Femur (tissue), 1 donor: ENCODE measurements around the gene FLRT3.
A peak's percentile ranks its signal among the peaks of the same experiment; 100 is the strongest.

Experiments used
- DNase-seq: peaks from one replicate; pipeline ENCODE4 v3.0.0-alpha.2; 2017

FLRT3 gene

GRCh38 chr20:14337400-14338171 is at the start of gene FLRT3:
FLRT3 (minus strand) TSS chr20:14337612; CDS start chr20:14327506, 10,106 bp downstream.
- peak; percentile 94 for DNase-seq

- DNase-seq = no peak
These were observed 49.3 kb upstream of the FLRT3 start for GRCh38 chr20:14386726-14387125.

- no peak for DNase-seq
These were observed 47.8 kb upstream of the FLRT3 start for GRCh38 chr20:14385176-14385740.

GRCh38 chr20:14384416-14385175 is 47.2 kb upstream of the FLRT3 start:
- no peak for DNase-seq

GRCh38 chr20:14383335-14383734 is 45.9 kb upstream of the FLRT3 start:
- no peak for DNase-seq

GRCh38 chr20:14378326-14378725 is 40.9 kb upstream of the FLRT3 start:
- no peak for DNase-seq

GRCh38 chr20:14375416-14375985 is 38.1 kb upstream of the FLRT3 start:
- no peak for DNase-seq

- DNase-seq = no peak
These were observed 36.8 kb upstream of the FLRT3 start for GRCh38 chr20:14374196-14374595.

GRCh38 chr20:14361509-14362345 is 24.3 kb upstream of the FLRT3 start:
- DNase-seq = no peak

GRCh38 chr20:14360416-14360815 is 23.0 kb upstream of the FLRT3 start:
- no peak for DNase-seq

- DNase-seq = no peak
These were observed 18.4 kb upstream of the FLRT3 start for GRCh38 chr20:14355791-14356190.

- no peak for DNase-seq
These were observed 7.3 kb upstream of the FLRT3 start for GRCh38 chr20:14344746-14345145.

- DNase-seq = no peak
These were observed 6.2 kb upstream of the FLRT3 start for GRCh38 chr20:14343491-14344065.

GRCh38 chr20:14342918-14343317 is 5.5 kb upstream of the FLRT3 start:
- DNase-seq = no peak

- no peak for DNase-seq
These were observed 4.4 kb upstream of the FLRT3 start for GRCh38 chr20:14341801-14342200.

- DNase-seq = peak; percentile 27
These were observed 726 bp downstream of the FLRT3 start for GRCh38 chr20:14336686-14337085.

GRCh38 chr20:14335052-14335451 is 2.4 kb downstream of the FLRT3 start:
- DNase-seq = no peak

- DNase-seq = peak; percentile 76
These were observed 3.0 kb downstream of the FLRT3 start for GRCh38 chr20:14334306-14334930.

- no peak for DNase-seq
These were observed 3.7 kb downstream of the FLRT3 start for GRCh38 chr20:14333721-14334120.

GRCh38 chr20:14332866-14333265 is 4.5 kb downstream of the FLRT3 start:
- DNase-seq = no peak

GRCh38 chr20:14331646-14332045 is 5.8 kb downstream of the FLRT3 start:
- no peak for DNase-seq

- no peak for DNase-seq
These were observed 17.7 kb downstream of the FLRT3 start for GRCh38 chr20:14319704-14320103.
